Activated T-helper 9 cell treated with anti-CD3 and anti-CD28 coated beads, Interleukin-2, amount 50 U/mL, for 16 hours (primary cell): Measurements from ENCODE around the gene SERPINA5.
"Not testable (repeated sequence)": the region's sequence is repeated elsewhere in the genome, so short reads cannot be mapped to it uniquely, and the experiment has no call there.

Experiments used
- DNase-seq: peaks from one replicate; pipeline ENCODE4 v3.0.0-alpha.2; 2020; ENCODE audit warnings: low read depth

Gene SERPINA5

DNA sequence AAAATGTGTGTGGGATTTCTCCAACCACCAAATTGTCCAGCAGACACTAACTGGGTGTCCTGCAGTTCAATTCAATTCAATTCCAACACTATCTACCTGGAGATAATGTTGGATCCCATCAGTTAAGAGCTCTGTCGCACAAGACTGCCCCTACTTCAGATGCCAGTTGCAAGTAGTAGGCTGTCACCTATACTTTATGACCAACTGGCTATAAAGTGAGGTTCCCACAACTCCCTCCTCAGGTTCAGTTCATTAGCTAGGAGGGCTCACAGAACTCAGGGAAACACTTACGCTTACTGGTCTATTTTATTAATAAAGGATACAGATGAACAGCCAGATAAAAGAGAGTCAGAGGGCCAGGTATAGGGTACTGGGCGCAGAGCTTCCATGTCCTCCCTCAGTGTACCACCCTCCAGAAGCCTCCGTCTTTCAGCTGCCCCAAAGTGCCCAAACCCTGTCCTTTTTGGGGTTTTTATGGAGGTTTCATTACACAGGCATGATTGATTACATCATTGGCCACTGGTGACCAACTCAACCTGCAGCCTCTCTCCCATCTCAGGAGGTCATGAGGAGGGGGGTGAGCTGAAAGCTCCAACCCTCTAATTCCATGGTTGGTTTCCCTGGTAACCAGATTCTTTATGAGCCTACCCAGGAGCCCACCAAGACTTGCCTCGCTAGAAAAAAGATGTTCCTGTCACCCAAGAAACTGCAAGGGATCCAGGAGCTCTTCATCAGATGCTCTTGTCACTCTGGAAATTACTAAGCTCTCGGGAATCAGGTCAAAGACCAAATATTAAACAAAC is 7.5 kb upstream of the SERPINA5 start:
- no peak for DNase-seq

GRCh38 chr14:94574336-94574735 is 6.9 kb upstream of the SERPINA5 start:
- no peak for DNase-seq

DNA sequence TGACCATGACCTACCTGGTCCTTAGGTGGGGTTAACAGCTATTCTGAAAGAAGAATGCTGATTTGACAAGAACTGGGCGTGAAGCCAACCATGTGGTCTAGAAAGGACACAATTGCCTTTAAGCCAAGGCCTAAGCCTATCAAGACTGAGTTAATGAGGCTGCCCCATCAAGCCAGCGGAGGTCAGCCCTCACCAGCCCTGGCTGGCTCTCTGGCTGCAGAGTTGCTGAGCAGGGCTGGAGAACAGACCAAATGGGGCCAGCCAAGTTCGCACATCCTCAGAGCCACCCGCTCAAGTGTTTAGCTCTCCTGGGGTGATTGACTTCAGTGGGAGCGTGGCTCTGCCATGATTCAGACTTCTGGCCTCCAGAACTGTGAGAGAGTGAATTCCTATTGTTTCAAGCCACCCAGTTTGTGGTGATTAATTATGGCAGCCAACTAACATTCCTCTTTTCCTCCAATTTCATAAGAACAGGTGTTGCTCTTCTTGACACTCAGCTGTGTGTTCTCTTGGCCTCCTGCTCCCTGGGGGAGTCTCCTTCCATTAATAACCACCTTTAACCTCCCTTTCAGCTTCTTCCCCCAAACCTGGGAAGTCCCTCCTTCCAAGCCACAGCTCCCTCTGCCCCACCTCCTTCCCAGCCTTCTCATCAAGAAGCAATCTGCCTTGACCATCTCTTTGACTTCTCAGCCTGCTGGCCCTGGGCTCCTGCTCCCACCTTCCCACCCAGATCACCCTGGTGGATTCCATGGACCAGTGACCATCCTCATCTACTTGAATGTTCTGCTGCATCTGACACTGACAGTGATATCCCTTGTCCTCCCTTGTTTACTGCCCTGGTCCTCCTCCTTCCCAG is 5.3 kb upstream of the SERPINA5 start:
- no peak for DNase-seq

DNA sequence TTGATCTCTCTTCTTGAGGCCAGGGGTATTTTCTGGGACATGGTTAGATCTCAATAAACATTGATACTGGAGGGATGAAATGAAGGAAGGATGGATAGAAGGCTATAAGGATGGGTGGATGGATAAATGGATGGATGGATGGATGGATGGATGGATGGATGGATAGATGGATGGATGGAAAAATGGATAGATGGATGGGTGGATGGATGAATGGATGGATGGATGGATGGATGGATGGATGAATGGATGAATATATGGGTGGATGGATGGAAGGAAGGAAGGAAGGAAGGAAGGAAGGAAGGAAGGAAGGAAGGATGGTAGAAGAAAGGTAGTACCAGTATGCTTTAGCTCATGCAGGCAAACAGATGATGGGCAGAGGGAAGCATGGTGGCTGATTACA is 3.8 kb upstream of the SERPINA5 start:
- not testable (repeated sequence) for DNase-seq

DNA sequence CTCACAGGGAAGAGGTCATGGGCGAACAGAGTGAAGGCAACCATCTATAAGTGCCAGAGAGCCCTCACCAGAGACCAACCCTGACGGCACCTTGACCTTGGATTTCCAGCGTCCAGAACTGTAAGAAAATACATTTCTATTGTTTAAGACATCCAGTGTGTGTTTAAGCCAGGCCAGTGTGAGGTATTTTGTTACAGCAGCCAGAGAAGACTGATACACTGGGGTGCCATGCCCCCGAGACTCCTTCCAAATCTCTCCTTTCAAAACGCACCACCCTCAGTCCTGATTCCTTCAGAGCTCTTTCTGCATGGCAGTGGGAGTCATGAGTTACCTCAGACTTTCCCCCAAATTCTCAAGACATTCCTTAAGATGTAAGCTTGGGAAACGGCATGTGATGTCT is 2.5 kb upstream of the SERPINA5 start:
- DNase-seq, result no peak

GRCh38 chr14:94582199-94582750 is 1.0 kb downstream of the SERPINA5 start:
- no peak for DNase-seq

DNA sequence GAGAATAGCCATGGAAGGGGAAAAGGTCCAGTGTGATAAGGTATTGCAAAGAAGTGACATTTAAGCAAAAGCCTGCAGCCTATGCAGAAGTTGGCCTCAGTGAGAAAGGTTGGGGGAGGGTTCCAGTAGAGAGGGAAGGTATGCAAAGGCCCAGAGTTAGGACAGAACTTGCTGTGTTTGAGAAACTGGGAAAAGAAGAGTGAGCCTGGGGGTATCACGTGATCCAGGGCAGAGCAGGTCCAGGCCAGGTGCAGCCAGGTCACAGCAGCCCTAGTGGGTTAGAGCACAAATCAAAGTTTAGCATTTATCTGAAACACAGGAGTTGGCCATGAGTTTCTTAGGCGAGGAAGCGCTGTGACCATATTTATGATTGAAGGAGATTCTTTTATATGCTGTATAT is 1.6 kb downstream of the SERPINA5 start:
- DNase-seq, result no peak

DNA sequence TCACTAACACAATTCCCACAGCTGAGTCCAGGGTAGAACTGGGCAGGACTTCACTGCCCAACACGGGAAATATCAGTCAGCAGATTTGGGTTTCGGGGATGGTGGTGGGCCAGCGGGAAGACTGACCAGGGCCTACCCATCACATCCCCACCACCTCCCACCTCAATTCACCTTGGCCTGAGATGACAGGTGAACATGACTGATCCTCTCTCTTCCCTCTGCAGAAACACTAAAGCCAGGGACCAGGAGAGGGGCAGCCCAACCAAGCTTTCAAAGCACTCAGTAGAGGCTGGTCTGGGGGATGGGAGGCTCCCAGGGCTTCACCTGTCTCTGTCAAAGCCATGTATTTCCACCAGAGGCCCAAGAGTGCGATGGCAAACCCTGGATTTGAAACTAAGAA is 2.3 kb downstream of the SERPINA5 start:
- no peak for DNase-seq

DNA sequence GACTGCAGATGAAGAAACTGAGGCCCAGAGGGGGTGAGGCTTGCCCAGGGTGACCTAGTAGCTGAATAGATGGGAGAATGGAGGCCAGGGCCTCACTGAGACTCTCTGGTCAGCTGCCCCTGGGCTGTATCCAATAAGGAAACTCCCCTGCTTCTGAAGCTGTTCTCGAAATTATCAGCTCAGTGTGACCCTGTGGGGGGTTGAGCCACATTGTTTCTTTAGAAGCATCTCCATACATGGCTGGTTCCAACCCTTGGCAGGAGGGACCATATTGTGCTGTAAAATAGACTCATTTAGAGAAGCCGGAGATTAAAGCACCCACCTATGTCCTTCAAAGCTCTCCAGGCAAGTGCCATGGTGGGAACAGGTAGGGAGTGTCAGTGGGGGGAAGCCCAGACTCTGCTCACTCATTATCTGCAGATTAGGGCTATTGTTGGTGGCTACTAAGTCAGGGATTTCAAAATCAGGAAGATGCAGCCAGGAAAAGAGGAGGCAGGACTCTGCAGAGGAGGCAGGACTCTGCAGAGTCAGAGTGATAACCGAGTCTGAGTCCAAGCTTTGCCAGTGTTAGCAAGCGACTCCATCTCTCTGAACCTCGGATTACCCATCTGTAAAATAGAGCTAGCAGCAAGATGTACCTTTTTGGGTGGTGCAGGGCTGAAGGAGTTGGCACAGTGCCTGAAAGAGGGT is 3.5 kb downstream of the SERPINA5 start:
- no peak for DNase-seq

DNA sequence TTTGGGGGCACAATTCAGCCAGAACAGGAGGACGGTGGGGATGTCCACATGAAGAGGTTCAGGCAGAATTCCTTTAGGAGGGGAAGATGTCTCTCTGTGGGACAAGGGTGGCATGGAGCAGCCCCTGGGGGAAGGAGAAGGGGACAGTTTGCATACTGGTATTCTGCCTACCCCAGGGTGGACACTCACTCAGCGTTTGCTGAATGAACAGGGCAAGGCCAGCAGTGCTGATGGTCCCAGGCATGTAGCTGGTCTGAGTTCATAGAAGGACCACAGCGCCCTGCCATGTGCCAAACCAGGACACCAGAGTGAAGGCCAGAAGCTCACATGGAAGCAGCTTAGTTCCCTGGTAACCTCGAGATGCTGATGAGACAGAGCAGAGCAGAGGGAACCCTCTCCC is 5.4 kb downstream of the SERPINA5 start:
- no peak for DNase-seq

DNA sequence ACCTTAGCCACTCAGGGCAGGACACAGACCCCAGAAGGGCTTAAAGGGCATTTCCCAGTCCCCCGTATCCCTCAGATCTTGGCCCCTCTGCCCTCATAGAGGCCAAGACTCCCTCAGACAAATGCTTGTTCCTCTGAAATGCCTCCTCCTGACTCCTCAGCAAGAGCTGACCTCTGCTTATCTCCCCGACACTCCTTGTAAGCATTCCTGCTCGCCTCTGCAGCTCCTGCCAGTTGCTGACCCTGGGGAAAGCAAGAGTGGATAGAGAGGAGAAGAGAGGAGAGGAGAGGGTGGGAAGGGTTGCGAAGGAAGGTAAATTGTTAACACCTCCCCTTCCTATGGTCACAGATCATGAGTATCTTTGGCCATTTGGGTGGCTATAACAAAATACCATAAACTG is 7.1 kb downstream of the SERPINA5 start:
- no peak for DNase-seq

- no peak for DNase-seq
Observed at GRCh38 chr14:94591073-94591472, 9.8 kb downstream of the SERPINA5 start.

DNA sequence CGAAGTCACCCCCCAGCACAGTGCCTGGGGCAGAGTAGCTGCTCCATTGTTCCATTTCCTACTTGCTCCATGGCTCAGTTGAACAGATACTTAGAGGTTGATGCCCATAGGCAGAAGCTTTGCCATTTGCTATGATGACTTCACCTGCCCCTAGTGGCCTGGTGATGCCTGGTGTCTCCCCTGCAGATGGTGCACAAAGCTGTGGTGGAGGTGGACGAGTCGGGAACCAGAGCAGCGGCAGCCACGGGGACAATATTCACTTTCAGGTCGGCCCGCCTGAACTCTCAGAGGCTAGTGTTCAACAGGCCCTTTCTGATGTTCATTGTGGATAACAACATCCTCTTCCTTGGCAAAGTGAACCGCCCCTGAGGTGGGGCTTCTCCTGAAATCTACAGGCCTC is 10.6 kb downstream of the SERPINA5 start:
- DNase-seq, result no peak

DNA sequence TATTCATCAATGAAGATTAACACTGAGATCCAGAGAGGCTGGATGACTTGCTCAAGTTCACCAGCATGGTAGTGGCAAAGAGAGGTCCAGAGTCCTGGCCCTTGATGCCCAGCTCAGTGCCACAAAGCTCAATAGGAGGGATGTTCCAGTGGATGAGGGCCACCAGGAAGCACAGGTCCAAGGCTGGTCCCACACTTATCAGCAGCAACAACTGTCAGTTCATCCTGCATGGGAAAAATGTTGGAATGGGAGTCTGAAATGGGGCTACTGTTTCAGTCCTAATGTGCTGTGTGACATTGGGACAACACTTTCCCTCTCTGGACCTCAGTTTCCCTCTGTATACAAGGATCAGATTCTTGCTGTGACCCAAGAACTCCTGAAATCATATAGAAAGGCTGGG is 11.2 kb downstream of the SERPINA5 start:
- DNase-seq, result no peak

- no peak for DNase-seq
Observed at GRCh38 chr14:94593376-94593748, 12.1 kb downstream of the SERPINA5 start.

GRCh38 chr14:94593749-94594431 is 12.7 kb downstream of the SERPINA5 start:
- DNase-seq, result no peak

GRCh38 chr14:94594441-94594840 is 13.2 kb downstream of the SERPINA5 start:
- no peak for DNase-seq

DNA sequence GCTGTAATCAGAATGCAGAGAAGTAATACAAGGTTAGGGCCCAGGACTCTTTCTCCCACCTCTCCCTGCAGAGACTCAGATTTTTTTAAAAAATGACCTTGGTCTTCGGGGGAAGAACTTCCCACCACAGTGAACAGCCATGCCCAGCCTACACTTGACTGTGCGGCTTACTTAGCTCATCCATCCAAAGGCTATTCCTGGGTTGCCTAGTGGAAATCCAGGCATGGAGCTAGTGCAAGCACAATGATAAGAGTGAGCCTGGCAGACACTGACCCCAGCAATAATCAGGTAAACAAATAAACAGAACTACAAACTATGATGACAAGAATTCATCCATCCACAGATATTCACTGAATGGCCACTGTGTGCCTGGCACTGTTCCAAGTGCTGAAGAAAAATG is 14.7 kb downstream of the SERPINA5 start:
- no peak for DNase-seq

GRCh38 chr14:94596361-94596760 is 15.1 kb downstream of the SERPINA5 start:
- DNase-seq, result no peak

GRCh38 chr14:94597788-94598187 is 16.6 kb downstream of the SERPINA5 start:
- no peak for DNase-seq

DNA sequence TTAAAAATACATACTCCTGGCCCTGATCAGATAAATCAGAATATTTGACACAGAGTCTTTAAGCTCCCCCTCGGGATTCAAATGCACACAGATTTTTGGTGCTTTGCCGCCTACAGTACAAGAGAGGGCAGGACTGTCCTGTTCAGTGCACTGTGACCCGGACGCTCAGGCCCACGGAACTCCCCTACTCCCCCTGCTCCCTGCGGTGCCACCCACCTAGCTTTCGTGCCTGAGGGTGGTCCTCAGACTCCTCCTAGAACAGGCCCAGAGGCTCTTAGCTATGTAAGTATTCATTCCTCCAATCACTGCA is 17.2 kb downstream of the SERPINA5 start:
- DNase-seq, result no peak
